AG09319 (cell line): ENCODE data around the gene CTNND2.

ENCODE experiments used
- DNase-seq: peaks from one replicate; pipeline ENCODE4 v3.0.0-alpha.2; 2010; ENCODE audit warnings: low read depth; ENCODE audit errors: extremely low read depth
- TF ChIP-seq, protein P1 (sequence below): IDR thresholded peaks from 2 replicates; pipeline ENCODE4 v1.5.1; 2011; ENCODE audit warnings: low read depth, mild to moderate bottlenecking, inconsistent platforms, low read length, moderate library complexity

The CTNND2 gene

DNA sequence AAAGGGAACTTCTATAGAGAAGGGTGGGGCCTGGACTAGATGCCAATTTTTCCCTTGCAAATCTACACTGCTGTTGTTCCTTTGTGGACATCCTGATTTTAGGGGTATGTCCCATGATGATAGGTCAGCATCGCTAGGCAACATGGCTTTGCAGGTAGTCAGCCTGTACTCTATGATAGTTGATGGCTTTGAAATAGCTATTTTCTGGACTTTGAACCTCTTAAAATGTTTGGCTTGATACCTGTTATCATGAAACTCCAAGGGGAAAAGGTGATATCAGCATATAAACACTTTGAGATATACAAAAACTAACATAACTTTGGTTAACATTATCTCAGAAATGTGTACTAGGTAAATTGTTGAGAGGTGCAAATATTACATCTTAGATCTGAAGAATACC is 533.2 kb downstream of the CTNND2 start:
- no peak for DNase-seq
- TF ChIP-seq, protein P1, sequence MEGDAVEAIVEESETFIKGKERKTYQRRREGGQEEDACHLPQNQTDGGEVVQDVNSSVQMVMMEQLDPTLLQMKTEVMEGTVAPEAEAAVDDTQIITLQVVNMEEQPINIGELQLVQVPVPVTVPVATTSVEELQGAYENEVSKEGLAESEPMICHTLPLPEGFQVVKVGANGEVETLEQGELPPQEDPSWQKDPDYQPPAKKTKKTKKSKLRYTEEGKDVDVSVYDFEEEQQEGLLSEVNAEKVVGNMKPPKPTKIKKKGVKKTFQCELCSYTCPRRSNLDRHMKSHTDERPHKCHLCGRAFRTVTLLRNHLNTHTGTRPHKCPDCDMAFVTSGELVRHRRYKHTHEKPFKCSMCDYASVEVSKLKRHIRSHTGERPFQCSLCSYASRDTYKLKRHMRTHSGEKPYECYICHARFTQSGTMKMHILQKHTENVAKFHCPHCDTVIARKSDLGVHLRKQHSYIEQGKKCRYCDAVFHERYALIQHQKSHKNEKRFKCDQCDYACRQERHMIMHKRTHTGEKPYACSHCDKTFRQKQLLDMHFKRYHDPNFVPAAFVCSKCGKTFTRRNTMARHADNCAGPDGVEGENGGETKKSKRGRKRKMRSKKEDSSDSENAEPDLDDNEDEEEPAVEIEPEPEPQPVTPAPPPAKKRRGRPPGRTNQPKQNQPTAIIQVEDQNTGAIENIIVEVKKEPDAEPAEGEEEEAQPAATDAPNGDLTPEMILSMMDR: no peak

DNA sequence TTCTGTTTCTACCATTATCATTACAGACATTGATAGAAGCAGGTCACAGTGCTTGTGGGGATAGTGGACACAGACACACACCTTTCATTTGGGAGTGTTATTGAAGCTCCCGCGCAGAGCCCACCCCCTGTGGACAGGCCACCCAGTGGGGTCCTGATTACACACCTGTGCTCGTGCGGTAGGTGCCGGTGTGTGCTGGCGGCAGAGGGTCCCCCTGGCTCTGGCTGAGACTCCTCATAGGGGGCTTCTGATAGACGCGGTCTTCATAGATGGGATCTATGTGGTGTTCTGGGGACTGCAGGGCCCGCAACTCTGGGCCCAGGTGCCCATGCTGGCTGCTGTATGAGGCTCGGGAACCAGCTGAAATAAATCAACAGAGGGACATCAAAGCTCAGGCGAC is 539.7 kb downstream of the CTNND2 start:
- no peak for DNase-seq
- TF ChIP-seq, protein P1: no peak

DNA sequence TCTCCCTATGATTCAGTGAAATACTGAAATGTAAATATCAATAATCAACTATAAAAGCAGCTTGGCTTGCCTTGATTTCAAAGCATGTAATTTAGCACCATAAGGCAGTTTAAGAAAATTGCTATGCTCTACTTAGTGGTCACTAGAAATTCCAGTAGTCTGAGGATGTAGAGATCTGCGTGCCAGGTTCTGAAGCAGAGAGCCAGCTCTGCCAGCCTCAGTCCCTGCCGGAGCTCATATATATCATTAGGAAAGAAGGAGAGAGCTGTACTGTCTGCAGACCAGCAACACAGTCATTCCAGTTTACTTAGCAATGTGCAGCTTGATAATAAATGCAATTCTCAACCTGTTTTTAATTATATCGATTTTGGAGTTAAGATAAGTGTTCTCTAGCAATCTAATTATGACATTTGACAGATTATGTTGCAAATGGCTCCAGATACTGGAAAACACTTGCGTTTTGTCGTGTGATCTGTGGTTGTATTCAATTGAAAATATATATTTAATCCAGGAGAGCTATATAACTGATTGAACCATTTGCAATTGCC is 540.5 kb downstream of the CTNND2 start:
- TF ChIP-seq, protein P1: no peak
- DNase-seq: no peak

DNA sequence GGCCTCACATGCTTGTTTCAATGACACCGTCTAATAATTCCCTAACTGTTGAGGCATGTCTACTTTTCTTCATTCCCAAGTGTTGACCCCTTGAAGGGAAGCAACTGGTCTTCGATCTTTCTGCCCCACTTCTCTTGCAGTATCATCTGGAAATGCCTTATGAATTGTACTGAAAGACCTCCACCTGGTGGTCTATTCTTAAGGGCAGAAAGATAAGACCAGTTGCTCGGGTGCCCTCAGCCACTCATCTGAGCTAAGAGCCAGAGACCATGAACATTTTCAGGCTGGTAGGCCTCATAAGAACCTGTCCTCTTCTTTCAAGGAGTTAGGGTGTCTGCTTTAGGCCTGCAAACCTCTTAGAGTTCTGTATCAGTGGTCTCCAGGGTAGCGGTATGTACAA is 542.5 kb downstream of the CTNND2 start:
- TF ChIP-seq, protein P1: no peak

DNA sequence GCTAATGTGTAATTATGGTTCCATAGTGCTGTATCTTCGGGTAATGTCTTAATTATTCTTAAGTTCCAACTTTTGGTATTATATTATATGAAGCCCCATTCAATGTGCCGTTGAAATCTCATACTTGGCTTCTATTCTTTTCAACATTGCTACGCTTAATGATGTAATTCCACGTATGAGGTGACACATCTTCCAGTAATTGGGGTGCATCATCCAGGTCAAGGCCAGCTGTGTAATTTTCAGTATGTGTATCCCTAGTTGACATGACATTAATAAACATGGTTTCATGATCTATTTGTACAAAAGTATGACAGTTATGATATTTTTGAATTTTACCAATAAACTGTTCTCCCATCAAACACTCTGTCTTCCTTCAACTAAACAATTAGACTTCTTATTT is 546.3 kb downstream of the CTNND2 start:
- DNase-seq: no peak
- TF ChIP-seq, protein P1: no peak

More for the DNA sequence above, 542.5 kb downstream of the CTNND2 start:
- DNase-seq: no peak

DNA sequence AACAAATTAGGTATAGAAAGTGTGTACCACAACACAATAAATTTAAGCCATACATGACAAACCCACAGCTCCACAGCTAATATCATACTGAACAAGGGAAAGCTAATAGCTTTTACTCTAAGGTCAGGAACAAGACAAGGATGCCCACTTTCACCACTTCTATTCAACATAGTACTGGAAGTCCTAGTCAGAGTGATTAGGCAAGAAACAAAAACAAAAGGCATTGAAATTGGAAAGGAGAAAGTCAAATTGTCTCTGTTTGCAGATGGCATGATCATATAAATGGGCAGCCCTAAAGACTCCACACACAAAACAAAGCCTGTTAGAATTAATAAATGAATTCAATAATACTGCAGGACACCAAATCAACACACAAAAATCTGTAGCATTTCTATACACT is 548.8 kb downstream of the CTNND2 start:
- no peak for DNase-seq
- TF ChIP-seq, protein P1: no peak

DNA sequence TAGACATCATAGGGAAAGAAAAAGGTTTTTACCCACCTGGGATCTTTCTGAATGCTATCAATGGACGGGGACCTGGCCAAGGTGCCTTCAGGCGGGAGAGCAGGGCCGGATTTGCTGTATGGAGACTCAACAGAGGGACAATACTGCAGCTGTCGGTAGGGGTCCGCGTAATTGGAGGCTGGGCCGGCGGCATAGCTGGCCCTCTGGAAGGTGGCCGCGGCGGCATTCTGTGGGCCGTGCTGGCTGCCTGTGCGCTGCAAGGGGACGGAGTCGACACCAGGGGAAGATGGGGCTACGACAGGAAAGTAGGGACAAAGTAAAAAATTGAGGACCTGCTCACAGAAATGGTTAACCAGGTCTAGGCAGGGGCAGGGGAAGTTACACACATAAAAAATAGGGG is 557.9 kb downstream of the CTNND2 start:
- no peak for DNase-seq
- TF ChIP-seq, protein P1: no peak
